ENCODE measurements around the gene EVA1A.

EVA1A gene

DNA sequence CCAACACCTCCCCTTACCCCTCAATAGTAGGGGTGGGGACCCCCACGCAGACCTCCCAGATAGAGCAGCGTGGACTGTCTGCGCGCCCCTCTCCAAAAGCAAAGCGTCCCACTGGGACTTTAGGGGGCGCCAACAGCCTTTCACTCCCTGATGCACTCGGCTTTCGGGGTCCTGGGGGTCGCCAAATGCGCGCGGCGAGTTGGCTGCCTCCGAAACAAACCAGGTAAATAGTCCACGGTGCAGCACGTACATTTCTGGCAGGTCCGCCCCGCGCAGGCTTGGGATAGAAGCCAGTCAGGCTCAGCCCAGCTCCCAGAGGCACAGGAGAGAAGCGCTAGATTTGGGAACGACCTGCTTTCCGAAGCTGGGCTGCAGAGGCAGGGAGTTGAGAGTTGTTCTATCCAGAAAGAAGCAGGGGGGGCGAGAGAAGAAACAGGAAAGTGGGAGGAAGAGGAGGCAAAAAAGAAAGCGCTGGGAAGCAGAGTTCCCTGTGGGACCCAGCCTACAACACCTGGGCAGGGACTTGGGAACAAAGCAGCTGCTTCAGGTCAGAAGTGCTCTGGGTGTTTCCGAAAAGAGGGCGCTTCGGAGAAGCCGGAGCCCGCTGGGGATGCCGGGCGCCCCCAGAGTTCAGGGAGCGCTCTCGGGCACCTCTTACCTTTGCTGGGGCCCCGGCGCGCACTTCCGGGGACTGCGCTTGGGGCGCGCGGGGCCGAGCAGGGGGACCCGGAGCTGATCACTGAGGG is 544 bp downstream of the EVA1A start:
- ChIA-PET CTCF (interaction anchor here (0.7 to 2.0 kb wide), 8 partner anchors 10 to 94 kb away, joined by 3 to 11 read pairs (median 3); no protein-coding TSS in a partner anchor), POLR2A (interaction anchor here (0.6 to 1.9 kb wide), 2 partner anchors 13 to 14 kb away, joined by 4 to 6 read pairs; no protein-coding TSS in a partner anchor)
- TF ChIP-seq ZNF600 (tag by site-specific recombination; IDR thresholded peaks at IDR 0.05) (peak; percentile 32; the same call in 1 of the 2 replicates), ZBTB26 (tag by site-specific recombination; optimal IDR thresholded peaks at IDR 0.05) (peak; percentile 78), ZNF148 (tag by site-specific recombination; IDR thresholded peaks at IDR 0.05; ENCODE audit: borderline replicate concordance) (no peak), GLIS2 (tag by site-specific recombination; IDR thresholded peaks at IDR 0.05) (peak; percentile 39), ZNF513 (tag by site-specific recombination; IDR thresholded peaks at IDR 0.05) (peak; percentile 57; the same call in 1 of the 2 replicates), ZNF777 (tag by site-specific recombination; IDR thresholded peaks at IDR 0.05; ENCODE audit: borderline replicate concordance) (0 out of 2 replicates have a peak, but pooled peaks have one; percentile 30), ZFP69B (tag by site-specific recombination; IDR thresholded peaks at IDR 0.05) (0 out of 2 replicates have a peak, but pooled peaks have one; percentile 22), ZNF433 (tag by site-specific recombination; IDR thresholded peaks at IDR 0.05; ENCODE audit: low read depth) (no peak), ZBTB17 (tag by site-specific recombination; IDR thresholded peaks at IDR 0.05) (peak; percentile 57), ZNF76 (tag by site-specific recombination; IDR thresholded peaks at IDR 0.05; ENCODE audit: borderline replicate concordance, low read depth) (no peak), CTCF (tag by site-specific recombination; IDR thresholded peaks at IDR 0.05) (peak; percentile 69), ZBTB8A (tag by site-specific recombination; IDR thresholded peaks at IDR 0.05) (peak; percentile 52), ZNF335 (tag by site-specific recombination; conservative IDR thresholded peaks at IDR 0.05) (peak; percentile 58)
- Histone ChIP-seq H3K27ac (ENCODE audit: extremely low read depth, low read depth, low read length) (peak overlapping the region; percentile 37; the same call in 1 of the 2 replicates), H3K9me3 (ENCODE audit: control insufficient read depth, insufficient read depth, low read depth, low read length) (no peaks in the 10 kb centered on the region), H3K36me3 (ENCODE audit: control insufficient read depth in 2 of 2, insufficient read depth in 1 of 2, low read length in 2 of 2) (no peaks in the 10 kb centered on the region), H3K4me1 (ENCODE audit: control insufficient read depth, insufficient read depth, low read length) (no peaks in the 10 kb centered on the region; the same call in 1 of the 2 replicates), H3K4me3 (ENCODE audit: low read depth, low read length) (peak overlapping the region; percentile 68)

GRCh38 chr2:75559680-75560021 is 1.1 kb downstream of the EVA1A start:
- H3K4me3 ChIP-seq (ENCODE audit: low read depth, low read length), result peak overlapping the region; percentile 68
- no peak overlapping the region for H3K27ac ChIP-seq (ENCODE audit: extremely low read depth, low read depth, low read length)
- H3K4me1 ChIP-seq (ENCODE audit: control insufficient read depth, insufficient read depth, low read length), result no peaks in the 10 kb centered on the region; the same call in 1 of the 2 replicates
- POLR2A ChIA-PET, result interaction anchor here (1.9 kb wide), 1 partner anchor 14 kb away, joined by 4 read pairs; no protein-coding TSS in a partner anchor
- no peaks in the 10 kb centered on the region for H3K36me3 ChIP-seq (ENCODE audit: control insufficient read depth in 2 of 2, insufficient read depth in 1 of 2, low read length in 2 of 2)
- no peaks in the 10 kb centered on the region for H3K9me3 ChIP-seq (ENCODE audit: control insufficient read depth, insufficient read depth, low read depth, low read length)
- CTCF ChIA-PET, result interaction anchor here (1.0 to 2.0 kb wide), 3 partner anchors 10 to 50 kb away, joined by 3 to 11 read pairs (median 7); no protein-coding TSS in a partner anchor
- TF ChIP-seq, protein P1, sequence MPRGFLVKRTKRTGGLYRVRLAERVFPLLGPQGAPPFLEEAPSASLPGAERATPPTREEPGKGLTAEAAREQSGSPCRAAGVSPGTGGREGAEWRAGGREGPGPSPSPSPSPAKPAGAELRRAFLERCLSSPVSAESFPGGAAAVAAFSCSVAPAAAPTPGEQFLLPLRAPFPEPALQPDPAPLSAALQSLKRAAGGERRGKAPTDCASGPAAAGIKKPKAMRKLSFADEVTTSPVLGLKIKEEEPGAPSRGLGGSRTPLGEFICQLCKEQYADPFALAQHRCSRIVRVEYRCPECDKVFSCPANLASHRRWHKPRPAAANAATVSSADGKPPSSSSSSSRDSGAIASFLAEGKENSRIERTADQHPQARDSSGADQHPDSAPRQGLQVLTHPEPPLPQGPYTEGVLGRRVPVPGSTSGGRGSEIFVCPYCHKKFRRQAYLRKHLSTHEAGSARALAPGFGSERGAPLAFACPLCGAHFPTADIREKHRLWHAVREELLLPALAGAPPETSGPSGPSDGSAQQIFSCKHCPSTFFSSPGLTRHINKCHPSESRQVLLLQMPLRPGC (tag by site-specific recombination; IDR thresholded peaks at IDR 0.05), result no peak
- TF ChIP-seq ZNF114 (tag by site-specific recombination; IDR thresholded peaks at IDR 0.05) (no peak), ZNF843 (tag by site-specific recombination; IDR thresholded peaks at IDR 0.05) (no peak), ZNF514 (tag by site-specific recombination; IDR thresholded peaks at IDR 0.05) (no peak), RBAK (tag by site-specific recombination; IDR thresholded peaks at IDR 0.05) (no peak), ZNF473 (tag by site-specific recombination; IDR thresholded peaks at IDR 0.05) (no peak), ZNF148 (tag by site-specific recombination; IDR thresholded peaks at IDR 0.05; ENCODE audit: borderline replicate concordance) (no peak)
- TF ChIP-seq, protein P2, sequence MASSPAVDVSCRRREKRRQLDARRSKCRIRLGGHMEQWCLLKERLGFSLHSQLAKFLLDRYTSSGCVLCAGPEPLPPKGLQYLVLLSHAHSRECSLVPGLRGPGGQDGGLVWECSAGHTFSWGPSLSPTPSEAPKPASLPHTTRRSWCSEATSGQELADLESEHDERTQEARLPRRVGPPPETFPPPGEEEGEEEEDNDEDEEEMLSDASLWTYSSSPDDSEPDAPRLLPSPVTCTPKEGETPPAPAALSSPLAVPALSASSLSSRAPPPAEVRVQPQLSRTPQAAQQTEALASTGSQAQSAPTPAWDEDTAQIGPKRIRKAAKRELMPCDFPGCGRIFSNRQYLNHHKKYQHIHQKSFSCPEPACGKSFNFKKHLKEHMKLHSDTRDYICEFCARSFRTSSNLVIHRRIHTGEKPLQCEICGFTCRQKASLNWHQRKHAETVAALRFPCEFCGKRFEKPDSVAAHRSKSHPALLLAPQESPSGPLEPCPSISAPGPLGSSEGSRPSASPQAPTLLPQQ (tag by site-specific recombination; IDR thresholded peaks at IDR 0.05), result no peak
